CD4-positive, alpha-beta T cell treated with Interleukin-15 for 1 hour (primary cell): ENCODE data around the gene SIM1.

Experiments used
- DNase-seq: peaks from one replicate; pipeline ENCODE4 v3.0.0-alpha.2; 2020

Gene SIM1

GRCh38 chr6:100469101-100469859, 4.6 kb upstream of the SIM1 start:
- DNase-seq = no peak

- no peak for DNase-seq
Measured at GRCh38 chr6:100468016-100468622, 3.4 kb upstream of the SIM1 start.

GRCh38 chr6:100467129-100468015, 2.7 kb upstream of the SIM1 start:
- DNase-seq = no peak

DNA sequence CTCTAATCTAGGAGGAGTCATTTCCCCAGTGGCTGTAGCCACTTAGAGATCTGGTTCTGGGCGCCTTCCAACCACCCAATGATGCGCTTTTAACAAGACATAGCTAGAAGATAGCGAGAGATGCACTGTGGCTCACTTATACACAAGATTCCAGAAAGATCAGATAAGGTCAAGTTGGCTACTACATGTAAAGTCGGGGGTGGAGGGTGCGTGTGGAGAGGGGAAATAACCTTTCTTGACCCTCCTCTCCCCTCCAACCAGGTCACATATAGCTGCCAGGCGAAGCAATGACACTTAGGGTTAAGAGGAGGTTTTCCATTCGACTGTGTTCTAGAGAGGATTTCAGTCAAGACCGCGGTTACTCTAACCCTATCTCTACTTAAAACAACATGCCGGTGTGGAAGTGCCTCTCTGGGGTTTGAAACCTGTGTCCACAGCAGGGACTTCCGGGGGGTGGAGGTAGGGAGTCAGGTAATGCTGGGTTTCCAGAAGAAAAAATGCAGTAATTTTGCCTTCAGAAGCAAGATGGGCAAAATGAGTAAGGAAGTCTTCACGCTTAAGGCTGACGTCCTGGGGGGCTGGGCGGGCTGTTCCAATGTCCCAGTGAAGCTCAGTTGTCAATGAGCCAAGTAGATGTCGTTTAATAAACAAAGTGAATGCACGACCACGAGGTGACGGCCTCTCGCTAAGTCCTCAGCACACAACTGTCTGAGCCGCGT, 1.8 kb upstream of the SIM1 start:
- no peak for DNase-seq

GRCh38 chr6:100465701-100466409, 1.1 kb upstream of the SIM1 start:
- DNase-seq = no peak

- DNase-seq = no peak
Measured at GRCh38 chr6:100464162-100464851, 414 bp downstream of the SIM1 start.

DNA sequence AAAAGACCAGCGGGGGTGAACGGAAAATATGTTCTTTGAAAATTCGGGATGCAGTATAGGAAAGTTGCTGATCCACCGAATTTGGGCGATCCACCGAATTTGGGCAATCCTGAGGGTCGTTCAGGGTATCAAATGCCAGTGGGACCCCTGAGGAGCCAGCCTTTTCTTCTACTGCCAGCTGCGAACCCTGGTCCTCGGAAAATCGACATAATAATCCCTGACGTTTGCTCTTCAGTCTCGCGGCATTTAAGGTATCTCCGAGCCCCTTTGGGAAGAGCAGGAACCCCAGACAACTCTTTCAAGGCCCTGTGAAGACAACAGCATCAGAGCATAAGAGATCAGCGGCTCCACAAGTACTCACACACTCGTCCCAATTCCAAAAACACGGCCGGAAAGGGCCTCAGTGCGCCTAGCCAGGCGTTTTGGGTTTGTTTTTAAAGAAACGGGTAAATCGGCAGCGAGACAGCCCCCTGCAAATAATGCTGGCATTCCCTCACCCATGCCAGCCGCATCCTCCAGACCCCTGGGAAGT, 1.0 kb downstream of the SIM1 start:
- DNase-seq = no peak

DNA sequence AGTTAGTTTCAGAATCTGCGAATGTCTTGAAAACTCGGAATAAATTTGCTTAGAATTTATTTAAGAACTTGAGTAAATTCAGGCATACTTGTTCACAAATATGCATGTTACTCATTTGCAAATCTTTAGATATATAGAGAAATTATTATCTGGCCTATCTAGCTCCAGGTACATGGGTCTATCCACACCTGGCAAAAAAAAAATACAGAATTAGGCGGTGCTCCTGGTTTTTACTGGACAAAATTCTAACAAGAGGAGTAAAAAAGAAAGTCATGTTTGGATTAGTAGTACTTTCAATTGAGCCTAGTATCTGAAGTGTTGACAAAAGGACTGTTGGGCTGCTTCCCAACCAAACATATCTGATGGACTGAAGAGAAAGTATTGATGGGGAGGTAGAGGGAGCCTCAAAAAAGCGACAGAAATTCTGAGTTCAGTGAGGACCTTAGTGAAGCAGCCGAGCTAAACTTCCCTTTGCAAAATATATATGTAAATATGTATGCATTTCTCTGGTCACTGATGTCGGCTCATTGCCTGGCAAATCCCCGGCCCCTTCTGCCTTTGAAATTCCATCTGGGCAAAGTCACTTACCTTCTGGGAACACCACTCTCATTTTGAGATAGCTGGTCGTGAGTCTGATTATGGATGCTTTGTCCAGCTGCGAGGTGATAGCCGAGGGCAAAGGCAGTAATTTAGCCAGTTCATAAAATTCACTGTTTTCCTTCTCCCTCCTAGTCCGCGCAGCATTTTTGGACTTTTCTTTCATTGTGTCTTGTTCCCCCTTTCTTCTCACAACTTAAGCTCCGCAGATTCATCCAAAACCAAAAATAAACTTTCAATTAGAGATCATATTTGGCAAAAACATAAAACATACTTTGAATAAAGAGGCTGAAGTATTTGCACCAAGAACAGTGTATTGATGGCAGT, 1.8 kb downstream of the SIM1 start:
- no peak for DNase-seq

- DNase-seq = no peak
Measured at GRCh38 chr6:100461917-100462705, 2.6 kb downstream of the SIM1 start.

- DNase-seq = no peak
Measured at GRCh38 chr6:100461278-100461916, 3.3 kb downstream of the SIM1 start.

DNA sequence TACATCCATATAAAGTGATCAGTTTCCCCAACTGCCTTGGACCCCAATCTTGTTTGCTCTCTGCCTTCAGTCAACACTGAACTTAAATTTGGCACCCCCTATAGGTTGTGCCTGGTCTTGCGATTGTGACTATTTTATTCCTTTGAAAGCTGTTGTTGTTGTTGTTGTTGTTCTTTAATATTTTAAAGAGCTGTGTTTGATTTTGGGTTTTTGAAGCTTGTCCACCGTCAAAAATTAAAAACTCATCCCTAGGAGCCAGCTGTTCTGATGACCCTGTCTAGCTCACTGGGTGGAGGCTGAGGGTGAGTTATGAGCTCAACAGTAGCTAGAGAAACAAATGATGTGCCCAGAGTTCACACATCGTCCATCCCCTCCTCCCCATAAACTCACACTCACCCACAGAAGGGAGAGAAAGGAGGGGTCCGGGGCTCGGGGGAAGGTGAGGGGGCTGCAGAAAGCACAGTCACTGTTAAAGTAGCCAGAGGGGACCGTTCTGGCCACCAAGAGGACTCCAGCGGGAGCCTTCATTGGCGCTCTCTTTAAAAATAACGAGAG, 4.0 kb downstream of the SIM1 start:
- no peak for DNase-seq

GRCh38 chr6:100459592-100460184, 5.0 kb downstream of the SIM1 start:
- no peak for DNase-seq

DNA sequence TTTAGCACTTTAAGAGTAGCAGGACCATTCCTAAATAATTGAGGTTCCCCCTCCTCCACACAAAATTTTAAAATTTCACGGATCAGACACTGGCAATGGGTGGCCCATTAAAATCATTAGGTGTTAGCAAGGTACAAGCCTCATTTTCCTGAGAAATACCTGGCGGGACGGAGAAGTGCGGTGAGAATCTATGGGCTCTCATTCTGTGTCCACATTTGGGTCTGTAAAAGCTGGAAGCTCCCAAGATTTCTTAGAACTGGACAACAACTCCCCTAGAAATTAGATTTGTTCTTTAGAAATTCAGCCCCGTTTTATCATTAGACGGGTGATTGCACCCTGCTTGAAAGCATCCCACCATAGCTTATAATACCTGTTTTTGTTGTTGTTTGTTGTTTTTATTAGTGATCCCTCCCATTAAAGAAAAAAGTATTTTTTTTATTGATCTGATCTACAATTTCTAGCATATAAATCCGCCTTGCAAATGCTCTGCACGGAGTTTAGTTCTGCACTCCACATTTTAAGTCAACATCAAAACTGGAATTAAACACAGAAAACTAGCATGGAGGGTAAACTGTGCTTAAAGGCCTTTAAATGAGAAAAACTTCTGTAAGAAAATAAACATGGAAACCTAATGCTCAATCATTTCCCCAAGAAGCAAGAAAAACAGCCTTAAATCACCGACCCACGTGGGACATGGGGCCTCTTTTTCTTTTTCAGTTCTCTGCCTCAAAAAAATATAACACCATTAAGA, 5.7 kb downstream of the SIM1 start:
- DNase-seq = no peak

DNA sequence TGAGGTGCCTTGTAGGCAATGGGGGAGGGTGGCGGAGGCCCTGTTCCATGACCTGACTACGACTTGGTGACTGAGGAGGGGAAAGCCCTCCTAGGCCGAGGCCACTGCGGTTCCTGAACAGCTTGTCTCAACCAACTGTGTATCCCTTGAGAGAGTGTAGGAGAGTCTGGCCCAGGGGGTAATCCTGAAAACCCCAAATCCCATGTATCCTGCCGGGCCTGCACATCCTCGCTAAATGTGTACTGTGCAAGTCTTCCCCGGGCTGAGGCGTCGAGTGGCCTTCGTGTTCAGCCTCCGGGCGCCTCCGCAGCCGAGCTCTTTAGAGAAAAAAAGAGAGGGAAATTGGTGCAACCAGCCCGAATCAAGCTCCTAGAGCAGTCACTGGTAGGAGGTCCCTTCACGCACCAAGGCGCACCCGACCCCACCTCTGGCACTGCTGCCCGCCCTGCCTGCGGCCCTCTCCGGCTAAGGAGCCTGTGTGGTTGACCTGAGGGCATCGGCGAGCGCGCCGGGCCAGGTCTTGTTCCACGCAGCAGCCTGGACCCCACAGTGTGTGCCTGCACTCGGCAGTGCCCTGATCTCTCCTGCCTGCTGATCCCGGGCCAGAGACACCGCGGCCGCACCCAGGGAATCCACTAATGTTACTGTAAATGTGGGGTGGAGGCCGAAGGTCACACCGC, 7.3 kb downstream of the SIM1 start:
- no peak for DNase-seq

- DNase-seq = no peak
Measured at GRCh38 chr6:100456908-100457235, 7.8 kb downstream of the SIM1 start.

GRCh38 chr6:100456141-100456907, 8.4 kb downstream of the SIM1 start:
- no peak for DNase-seq
